SK-N-DZ (cell line): Measurements from ENCODE around the gene NDUFS2.

Source experiments
- DNase-seq: peaks from one replicate; pipeline ENCODE4 v3.0.0-alpha.2; 2015; ENCODE audit warnings: low spot score

Gene NDUFS2

DNA sequence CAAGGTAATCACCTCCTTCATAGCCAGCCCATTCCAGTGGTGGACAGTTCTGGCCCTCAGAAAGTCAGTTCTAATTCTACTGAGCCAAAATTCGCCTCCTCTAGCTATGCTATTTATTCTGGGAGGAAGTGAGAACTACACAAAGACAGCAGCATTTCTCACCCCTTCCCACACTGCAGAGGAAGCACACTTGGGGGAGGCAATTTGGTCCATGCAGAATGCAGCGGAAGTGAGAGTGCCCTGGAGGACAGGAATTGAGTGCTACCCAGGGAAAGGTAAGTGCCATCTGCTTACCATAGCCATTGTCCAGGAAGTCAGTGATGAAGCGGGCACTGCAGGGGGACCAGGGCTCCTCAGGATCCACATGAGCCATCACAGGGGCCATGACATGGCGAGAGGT is 7.0 kb upstream of the NDUFS2 start:
- no peak for DNase-seq

DNA sequence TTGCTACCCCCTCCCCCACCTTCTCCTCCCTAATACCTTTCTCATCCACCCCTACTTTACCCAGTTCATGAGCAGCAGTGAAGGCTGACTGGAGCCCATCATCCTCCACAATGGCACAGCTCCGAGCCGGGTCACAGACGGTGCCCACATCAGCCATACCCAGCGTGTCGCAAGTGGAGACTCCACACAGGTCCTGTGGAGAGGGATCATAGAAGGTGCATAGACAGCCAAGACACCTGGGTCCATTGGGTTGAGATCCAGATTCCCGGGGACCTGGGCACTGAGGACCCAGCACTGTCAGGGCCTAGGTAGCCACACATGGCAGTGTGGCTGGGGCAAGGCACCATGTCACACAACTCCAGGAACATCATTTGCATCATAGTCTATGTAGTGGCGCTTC is 6.1 kb upstream of the NDUFS2 start:
- DNase-seq: no peak

DNA sequence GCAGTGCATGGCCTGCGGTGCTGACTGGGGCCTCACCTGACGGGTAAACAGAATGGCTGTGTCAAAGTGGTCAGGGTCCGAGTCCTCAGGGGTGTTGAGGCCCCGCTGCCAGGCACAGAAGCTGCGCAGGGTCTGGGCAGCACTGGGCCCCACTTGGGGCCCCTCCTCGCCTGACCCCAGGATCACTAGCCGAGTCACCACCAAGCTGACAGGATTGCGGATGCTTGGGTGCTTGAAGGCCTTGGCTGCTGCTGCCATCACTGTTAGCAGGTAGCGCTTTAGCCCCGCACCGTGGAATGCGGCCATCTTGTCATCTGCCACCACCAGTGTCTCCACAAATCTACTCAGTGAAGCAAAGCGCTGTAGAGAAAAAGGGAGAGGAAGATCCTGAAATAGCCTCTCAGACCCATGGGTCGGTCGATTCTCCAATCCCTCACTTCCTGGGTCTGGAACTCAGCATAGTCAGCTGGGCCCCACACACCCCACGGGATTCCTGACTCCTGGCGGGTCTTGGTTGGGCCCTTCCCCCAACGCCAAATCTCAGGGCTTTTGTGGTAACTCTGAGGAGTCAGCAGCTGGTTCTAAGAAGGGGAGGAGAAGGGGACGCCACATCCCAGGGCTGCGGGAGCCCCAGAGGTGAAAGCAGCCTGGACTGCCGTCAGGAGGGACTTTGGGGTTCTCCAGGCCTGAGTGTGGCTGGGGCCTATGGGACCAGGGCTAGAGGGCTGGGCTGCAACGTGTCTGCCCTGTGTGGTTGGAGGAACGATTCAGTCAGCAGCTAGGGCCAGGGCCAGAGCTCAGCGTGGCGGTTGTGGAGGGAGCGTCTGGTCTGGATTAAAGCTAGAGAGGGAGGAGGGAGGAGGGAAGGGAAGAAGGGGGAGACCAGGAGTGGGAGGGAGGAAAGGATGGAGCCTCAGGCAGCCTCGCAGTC is 5.4 kb upstream of the NDUFS2 start:
- DNase-seq: peak; percentile 92

DNA sequence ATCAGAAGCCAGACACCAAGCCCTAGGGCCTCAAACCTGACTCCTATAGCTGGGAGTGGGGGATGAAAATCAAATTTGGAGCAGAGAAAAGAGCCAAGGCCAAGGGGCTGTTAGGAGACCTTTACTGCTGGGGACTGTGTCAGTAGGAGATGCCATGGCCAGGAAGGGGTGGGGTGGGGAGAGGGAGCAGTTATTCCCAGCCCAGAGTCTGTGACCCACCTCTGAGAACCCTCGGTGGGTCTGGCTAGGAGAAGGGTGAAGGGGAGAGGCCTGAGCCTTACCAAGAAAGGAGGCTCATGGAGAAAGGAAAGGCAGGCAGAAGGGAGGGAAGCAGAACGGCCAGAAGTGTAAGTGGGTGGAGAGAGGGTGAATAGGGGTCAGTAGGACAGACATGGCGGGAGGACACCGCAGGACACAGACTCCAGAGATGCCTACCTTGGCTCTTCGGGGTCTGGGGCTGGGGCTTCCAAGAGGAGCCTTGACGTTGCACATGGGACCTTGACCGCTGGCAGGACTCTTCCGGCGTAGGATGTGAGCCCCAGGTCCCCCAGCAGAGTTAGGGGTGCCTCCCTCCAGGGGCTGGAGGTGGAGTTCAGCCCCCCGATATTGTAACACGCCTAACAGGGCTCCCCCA is 4.5 kb upstream of the NDUFS2 start:
- DNase-seq: no peak

DNA sequence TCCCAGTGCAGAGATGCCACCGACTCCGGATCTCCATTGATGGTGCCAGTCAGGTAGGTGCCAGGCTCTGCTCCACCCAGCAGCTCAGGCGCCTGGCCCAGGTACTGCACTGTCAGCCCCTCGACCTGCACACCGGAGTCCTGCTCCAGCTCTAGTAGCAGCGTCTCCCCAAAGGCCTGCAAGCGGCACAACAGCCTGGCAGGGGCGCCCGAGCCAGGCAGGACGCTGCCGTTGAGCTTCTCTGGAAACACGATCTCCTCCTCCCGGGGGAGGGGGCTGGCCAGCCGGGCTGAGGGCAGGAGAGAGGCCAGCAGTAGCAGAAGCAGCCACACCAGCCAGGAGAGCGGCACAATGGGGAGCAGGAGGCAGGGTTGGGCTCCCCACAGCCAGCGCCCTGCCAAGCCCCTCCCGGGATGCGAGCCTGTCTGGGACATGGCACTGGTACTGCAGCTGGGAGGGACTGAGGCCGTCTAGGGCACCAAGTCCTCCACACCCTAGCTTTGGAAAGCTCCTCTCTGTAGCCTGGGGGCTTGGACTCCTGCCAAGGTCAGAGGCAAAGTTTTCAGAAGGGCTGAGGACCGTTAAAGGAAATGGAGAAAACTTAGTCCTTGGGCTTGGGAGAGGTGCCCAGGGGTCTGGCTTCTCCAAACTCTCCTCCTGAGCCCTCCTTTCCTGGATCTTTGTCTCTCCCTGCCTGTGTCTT is 3.8 kb upstream of the NDUFS2 start:
- peak; percentile 62 for DNase-seq

DNA sequence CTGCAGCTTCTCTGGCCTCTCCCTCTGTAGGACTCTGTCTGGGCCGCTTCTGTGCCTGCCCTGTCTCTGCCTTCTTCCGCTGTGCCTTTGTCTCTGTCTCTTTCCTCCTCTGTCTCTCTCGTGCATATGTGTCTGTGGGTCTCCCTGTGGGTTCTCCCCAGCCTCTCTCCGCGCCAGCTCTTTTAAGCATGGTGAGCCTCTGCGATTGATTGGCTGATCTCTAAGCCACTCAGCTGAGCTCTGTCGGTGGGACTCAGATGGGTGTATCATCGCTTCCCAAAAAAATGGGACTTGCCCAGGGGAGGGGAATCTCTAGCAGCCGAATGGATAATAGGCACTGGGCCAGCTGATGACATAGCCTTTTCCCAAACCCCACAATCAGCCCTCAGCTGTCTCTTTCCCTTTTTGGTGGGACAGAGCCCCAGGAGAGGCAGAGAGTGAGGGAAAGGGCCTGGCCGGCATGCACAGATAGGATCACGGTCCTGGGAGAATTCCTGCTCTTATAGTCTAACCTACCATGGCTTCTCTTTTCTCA is 3.2 kb upstream of the NDUFS2 start, which contains the start of gene ADAMTS4:
Gene ADAMTS4, minus strand, starts transcription at position 158 of the 535 bp plus-strand sequence. CDS start 427 bp downstream, outside the sequence.
- DNase-seq: peak; percentile 86

DNA sequence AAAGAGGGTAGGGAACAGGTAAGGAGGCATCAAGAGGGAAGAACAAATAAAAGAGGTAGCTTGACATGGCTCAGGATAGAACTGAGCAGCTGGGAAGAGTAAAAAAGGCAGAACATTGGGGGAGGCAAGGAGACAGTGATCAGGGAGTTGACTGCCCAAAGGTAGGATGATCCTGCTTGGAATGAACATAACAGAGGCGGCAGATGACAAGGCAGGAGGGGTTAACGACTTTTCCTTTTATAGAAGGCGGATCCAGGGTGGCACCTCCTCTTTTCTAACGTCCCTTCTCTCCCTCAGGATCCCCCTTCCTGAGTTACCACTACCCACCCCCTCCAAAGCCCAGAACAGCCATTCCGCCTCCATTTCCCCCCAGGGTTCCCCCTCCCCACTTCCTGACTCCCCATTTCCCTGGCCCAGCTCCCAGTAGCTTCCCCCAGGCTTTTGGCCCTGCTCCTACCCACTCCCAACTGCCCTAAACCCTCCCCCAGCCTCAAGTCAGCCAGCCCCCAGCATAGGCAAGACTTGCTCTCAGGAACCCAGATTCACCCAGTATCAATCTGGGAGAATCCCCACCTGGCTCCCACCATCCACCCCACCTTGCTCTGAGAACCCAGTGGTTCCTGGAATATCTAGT is 2.5 kb upstream of the NDUFS2 start:
- no peak for DNase-seq

DNA sequence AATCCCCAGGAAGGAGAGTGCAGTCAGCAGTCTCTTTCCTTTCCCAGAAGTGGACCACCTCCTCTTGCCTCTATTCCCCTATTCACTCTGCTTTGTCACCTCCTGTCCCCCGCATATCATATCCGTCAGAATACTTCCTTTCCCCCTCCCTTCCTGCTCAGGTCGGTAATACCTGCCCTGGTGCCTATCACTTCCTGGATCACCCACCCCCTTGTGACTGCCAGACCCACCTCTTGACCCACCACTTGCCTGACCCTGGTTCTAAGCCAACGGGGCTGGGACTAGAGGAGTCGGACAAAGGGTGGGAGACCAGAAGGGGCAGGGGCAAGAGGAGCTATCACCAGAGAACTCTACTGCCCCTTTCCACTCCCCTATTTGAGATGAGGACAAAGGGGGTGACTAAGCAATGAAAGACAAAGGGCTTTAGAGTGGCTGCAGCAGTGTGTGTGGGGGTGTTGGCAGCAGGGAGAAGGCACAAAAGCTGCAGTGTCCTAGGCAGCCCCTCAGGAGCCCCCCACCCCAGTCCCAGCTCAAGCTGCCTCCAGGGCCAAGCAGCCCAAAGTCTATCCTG is 1.7 kb upstream of the NDUFS2 start:
- no peak for DNase-seq

DNA sequence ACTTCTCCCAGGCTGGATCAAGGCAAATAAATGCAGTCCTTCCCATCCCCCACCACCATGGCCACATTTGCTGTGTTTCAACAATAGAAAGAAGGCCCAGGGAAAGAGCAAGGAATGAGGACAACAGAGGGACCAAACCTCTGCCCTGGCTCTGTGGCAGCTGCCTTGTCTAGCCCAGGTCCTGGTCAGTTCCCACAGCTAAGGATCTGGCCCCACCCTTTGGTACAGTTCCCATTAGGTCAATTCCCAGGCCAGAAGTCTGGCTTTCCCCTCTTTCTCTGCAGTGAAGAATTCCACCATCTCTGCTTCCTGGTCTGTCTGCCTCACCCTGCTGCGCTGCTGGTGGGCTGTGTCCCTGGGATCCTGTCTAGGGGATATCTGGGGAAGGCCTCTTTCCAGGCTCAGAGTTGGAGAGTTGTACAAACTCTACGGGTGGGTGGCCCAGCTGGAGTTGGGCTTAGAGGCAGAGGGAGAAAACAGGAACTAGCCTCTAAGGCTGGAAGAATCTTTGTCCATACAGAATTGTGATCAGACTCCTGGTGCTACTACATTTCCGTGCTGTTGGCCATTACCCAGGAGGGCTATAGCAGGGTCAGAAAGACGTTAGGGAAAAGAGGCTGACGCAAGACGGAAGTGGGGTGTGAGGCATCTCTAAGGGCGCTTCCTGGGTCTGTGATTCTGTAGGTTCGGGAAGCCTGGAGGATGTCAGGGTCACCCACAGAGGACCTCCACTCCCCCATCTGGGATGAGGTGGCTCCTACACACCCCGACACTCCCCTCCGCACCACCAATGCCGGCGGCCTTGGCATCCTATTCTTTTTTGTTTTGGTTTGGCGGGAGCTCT is 953 bp upstream of the NDUFS2 start:
- no peak for DNase-seq

DNA sequence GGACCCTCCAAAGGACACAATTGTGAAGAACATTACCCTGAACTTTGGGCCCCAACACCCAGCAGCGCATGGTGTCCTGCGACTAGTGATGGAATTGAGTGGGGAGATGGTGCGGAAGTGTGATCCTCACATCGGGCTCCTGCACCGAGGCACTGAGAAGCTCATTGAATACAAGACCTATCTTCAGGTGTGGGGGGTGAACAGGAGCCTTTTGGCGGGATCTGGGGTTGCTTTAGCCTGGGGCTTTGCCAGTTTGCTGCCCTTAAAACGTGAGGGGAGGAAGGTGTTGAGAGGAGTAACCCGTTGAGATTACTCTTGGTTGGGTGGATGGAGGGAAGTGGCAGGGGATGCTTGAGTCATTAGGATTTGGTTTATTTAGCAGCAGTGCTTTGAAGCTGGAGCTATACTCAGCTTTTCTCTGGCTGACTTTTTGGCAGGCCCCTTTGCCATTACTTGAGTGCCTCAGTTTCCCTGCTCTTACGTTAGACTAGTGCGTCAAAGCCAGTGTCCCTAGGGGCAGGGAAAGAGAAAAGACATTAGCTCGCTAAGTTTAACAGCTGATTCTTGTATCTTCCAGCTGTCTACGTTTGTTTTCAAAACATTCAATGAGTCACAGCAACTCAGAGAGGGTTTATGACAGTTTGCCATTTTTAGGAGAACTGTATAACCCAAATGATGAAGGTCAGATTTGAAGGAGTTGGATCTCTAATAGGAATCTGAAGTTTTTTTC is 4.4 kb downstream of the NDUFS2 start:
- DNase-seq: no peak

DNA sequence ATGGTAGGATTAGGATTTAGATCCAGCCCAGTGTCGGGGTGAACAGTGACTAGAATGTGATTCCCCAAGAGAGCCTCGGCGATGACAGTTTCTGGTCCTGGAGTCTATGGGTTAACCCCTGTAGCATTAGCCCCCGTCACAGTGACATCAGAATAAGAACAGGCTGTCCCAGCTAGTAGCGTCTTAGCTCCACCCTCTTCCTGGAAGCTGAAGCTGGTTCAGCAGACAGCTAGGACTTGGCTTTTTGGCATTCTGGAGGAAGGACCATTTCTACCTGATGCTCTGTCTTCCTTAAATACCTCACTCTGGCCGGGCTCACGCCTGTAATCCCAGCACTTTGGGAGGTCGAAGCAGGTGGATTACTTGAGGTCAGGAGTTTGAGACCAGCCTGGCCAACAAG is 5.0 kb downstream of the NDUFS2 start:
- DNase-seq: no peak

DNA sequence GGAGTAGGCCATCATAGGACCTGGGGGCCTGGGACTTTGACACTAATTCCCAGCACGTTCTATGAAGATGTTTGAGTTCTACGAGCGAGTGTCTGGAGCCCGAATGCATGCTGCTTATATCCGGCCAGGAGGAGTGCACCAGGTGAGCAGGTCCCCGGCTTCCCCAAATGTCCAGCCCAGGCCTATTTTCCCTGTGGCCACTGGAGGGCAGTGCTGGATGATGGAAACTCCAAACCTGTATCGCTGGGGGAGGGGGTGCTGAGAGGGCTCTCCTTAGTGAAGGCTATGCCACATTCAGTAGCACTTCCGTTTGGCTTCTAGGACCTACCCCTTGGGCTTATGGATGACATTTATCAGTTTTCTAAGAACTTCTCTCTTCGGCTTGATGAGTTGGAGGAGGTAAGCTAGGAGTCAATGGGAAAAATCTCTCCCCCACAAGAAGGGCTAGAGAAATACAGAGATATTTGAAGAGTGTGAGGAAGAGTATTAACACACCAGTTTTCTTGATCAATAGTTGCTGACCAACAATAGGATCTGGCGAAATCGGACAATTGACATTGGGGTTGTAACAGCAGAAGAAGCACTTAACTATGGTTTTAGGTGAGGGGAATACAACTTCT is 7.7 kb downstream of the NDUFS2 start:
- peak; percentile 67 for DNase-seq

DNA sequence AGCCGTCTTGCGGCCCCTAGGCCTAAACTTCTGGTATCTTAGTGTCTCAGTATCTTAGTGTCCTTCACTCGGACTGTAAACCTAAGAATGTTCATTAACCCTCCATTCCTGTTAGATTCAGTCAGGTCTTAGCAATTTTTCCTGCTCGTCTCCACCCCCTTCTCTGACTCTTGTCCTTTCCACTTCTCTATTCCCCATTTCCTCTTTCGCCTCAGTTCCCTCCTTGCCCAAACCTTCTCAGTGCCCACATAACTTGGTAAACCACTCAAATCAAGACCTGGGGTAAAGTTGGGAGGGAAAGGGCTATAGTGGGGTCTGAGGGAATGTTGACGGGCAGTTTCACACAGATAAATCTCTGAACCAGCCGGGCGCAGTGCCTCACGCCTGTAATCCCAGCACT is 12.2 kb downstream of the NDUFS2 start:
- no peak for DNase-seq

DNA sequence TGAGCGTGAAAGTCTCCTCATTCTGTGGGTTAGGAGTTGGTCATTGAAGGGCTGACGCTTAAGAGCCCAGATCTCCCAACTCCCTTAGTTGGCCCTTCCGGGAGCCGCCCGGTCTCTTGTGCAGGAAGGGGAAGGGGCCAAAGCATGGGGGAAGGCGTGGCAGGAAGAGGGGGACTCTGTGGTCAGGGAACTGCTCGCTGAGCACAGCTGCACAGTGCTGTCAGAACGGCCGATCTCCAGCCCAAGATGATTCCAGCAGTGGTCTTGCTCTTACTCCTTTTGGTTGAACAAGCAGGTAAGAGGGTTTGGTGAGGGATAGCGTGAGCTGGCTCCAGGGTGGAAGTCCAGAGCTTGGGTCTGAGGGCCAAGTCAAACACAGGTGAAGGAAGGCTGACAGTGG is 12.9 kb downstream of the NDUFS2 start, which contains the start of gene FCER1G:
Gene FCER1G, plus strand, starts transcription at position 220 of the 400 bp plus-strand sequence. Its CDS starts 27 bp downstream, at position 247.
- DNase-seq: no peak

DNA sequence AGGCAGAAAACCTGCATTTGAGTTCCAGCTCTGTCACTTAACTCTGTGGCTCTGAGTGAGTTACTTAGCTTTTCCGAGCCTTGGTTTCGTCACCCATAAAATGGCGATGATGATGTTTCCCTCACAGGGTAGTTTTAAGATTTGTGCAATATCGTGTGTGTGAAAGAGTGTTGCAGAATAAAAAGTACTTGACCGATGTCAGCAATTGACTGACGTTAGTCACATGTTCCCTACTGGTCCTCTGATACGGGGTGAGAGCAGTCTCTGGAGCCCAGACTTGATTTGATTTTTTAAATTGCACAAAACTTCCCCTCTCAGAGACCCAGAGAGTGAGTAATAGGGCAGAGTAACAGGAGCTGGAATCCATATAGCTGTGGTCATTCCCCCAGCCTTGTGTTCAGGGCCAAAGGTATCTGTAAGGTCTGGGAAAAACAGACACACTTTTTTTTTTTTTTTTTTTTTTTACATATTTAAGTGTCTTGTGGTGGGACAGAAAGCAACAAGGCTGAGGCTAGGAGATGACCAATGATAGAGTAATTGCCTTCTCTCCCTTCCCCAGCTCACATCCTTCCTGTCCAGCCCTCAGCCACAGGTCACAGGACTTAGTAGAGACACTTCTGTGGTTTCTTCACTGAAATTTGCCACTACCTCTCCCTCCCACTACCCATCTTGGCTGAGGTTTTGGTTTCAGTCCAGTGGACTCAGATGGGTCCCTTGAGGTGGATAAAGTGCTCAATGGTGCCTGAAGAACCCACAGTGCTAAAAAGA is 15.0 kb downstream of the NDUFS2 start:
- DNase-seq: no peak

DNA sequence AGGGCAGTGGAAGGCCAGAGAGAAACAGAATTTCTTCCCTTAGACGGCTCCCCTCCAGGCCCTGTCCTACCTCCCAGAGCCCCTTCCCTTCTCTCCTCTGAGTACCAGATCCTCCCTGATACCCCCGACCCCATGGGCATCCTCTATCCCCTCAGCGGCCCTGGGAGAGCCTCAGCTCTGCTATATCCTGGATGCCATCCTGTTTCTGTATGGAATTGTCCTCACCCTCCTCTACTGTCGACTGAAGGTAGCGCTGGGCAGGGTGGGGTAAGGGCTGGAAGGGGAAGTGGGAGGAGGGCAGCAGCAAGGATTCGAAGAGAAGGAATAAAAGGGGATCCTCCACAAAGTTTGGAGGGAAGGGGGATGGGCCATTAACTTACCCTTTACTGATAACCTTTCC is 15.7 kb downstream of the NDUFS2 start:
- DNase-seq: no peak

DNA sequence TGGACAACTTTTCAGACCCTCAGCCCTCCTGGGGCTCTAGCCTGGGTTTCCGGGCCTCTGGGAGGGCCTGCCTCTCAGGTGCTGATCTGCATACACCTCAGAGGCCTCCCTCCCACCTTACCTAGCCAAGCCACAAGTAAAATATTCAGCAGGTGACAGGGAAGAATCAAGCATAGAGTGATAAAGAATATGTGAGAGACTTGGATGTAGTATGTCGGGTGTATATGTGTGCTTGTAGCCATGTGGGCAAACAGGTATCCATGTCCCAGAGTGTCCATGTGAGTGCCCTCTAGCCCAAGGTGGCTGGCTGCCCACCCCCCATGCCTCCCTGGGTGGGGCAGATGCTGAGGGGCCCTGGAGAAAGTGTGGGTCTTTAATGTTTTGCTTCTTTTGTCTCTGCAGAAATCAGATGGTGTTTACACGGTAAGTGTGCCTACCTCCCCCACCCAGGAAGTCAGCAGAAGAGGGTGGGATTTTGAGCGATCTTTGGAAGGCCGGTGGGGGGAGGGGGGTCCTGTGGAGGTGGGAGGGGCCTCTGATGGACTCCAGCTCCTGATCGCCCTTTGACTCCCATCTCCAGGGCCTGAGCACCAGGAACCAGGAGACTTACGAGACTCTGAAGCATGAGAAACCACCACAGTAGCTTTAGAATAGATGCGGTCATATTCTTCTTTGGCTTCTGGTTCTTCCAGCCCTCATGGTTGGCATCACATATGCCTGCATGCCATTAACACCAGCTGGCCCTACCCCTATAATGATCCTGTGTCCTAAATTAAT is 16.3 kb downstream of the NDUFS2 start:
- DNase-seq: no peak
